Suprapubic skin (tissue), 4 donors: ENCODE data around the gene RPL22. TPM values are rescaled to one million over a fixed set of nuclear protein-coding genes. Genes with fewer than 3 reads are reported as not detected.

ENCODE experiments used
- DNase-seq, 2 donors: peaks; one replicate each; pipeline ENCODE4 v3.0.0-alpha.2; 2019; ENCODE audit warnings: low spot score in 2 of 2
- H3K27ac ChIP-seq: fragments of 200-600 bp; sonication (generic); one replicate; pipeline ENCODE4 v1.5.1; 2019
- H3K27me3 ChIP-seq: fragments of 200-600 bp; sonication (generic); one replicate; pipeline ENCODE4 v1.5.1; 2019
- H3K36me3 ChIP-seq: fragments of 200-600 bp; sonication (generic); one replicate; pipeline ENCODE4 v1.5.1; 2019
- H3K4me1 ChIP-seq: fragments of 200-600 bp; sonication (generic); one replicate; pipeline ENCODE4 v1.5.1; 2019
- H3K4me3 ChIP-seq: fragments of 200-600 bp; sonication (generic); one replicate; pipeline ENCODE4 v1.5.1; 2019; ENCODE audit warnings: mild to moderate bottlenecking
- H3K9me3 ChIP-seq: fragments of 200-600 bp; sonication (generic); one replicate; pipeline ENCODE4 v1.5.1; 2019
- EP300 ChIP-seq: sonication (generic); formaldehyde crosslinking; IDR thresholded peaks from one replicate; pipeline ENCODE4 v1.6.1; 2017; ENCODE audit warnings: antibody characterized with exemption
- POLR2A ChIP-seq, 2 donors: fragments of 450-650 bp; IDR thresholded peaks; one replicate each; pipeline ENCODE4 v1.6.1; 2017; ENCODE audit warnings: antibody characterized with exemption in 2 of 2, mild to moderate bottlenecking in 2 of 2, moderate library complexity in 2 of 2
- POLR2AphosphoS5 ChIP-seq, 3 donors: sonication (generic); formaldehyde crosslinking; IDR thresholded peaks; one replicate each; pipeline ENCODE4 v1.6.1; 2017; ENCODE audit warnings: antibody characterized with exemption in 3 of 3
- WGBS: methylation state at CpG from one replicate; pipeline ENCODE4 v1.1.5; 2018; 5-methylcytosine and 5-hydroxymethylcytosine counted together
- total RNA-seq, 4 donors: library from RNA; depleted of rRNA; stranded (reverse); fragments of >200 nt; gene quantifications; one replicate each; pipeline ENCODE4 v1.1.0, GENCODE V29; 2016
- TF ChIP-seq, protein P1 (sequence below), 2 donors: fragments of 200-600 bp in 1 of 2; fragments of 450-650 bp in 1 of 2; sonication (generic) in 1 of 2; IDR thresholded peaks; one replicate each; pipeline ENCODE4 v1.5.1; 2016 to 2019; ENCODE audit warnings: antibody characterized with exemption in 2 of 2, mild to moderate bottlenecking in 1 of 2, moderate library complexity in 1 of 2

RPL22 gene
- total RNA-seq, 4 donors from 2014 or later, result 152 to 206 (median 171) TPM

DNA sequence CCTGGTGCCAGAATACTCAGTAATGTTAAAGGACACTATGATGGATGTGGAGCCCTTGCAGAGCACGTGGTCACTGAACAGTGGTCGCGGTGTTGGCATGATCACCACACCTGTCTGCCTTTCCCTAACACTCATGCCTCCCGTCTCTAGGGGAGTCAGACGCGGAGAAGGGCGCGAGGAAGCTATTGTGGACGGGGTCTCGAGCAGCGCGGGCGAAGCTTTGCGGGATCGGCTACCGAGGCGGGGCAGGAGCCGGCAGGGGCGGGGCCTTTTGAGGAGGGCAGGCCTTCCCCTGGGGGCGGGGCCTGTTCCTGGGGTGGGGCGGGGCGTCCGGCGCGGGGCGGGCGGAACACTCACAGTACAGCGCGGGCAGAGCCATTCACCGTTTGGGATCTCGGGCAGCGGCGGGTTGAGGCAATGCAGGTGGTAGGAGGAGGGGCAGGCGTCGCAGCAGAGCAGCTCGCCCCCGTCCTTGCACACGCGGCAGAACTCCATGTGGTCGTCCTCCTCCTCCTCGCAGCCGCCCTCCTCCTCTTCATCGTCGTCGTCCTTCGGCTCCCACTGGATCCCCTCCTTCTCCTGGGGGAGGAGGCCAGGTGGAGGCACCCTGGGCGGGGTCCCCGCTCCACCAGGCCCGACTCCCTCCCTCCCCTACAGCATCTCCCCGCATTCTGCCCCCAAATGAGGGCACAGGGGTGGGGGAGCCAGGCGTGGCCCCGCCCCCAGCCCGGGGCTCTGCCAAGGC, 50.7 kb downstream of the RPL22 start:
- Histone ChIP-seq H3K9me3 (no peaks in the 10 kb centered on the region), H3K27me3 (peaks cover 51% of the 10 kb centered on the region), H3K27ac (no peak overlapping the region), H3K36me3 (no peaks in the 10 kb centered on the region), H3K4me1 (peaks cover 9% of the 10 kb centered on the region), H3K4me3 (peak overlapping the region; percentile 5)
- WGBS, result 9% methylated on average over 29 of the region's 53 CpGs
- TF ChIP-seq POLR2A (IDR thresholded peaks at IDR 0.05), result no peak
- no peak for TF ChIP-seq EP300
- no peak for TF ChIP-seq POLR2AphosphoS5 (IDR thresholded peaks at IDR 0.05)
- TF ChIP-seq, protein P1, sequence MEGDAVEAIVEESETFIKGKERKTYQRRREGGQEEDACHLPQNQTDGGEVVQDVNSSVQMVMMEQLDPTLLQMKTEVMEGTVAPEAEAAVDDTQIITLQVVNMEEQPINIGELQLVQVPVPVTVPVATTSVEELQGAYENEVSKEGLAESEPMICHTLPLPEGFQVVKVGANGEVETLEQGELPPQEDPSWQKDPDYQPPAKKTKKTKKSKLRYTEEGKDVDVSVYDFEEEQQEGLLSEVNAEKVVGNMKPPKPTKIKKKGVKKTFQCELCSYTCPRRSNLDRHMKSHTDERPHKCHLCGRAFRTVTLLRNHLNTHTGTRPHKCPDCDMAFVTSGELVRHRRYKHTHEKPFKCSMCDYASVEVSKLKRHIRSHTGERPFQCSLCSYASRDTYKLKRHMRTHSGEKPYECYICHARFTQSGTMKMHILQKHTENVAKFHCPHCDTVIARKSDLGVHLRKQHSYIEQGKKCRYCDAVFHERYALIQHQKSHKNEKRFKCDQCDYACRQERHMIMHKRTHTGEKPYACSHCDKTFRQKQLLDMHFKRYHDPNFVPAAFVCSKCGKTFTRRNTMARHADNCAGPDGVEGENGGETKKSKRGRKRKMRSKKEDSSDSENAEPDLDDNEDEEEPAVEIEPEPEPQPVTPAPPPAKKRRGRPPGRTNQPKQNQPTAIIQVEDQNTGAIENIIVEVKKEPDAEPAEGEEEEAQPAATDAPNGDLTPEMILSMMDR (IDR thresholded peaks at IDR 0.05), result no peak
- no peak for DNase-seq

DNA sequence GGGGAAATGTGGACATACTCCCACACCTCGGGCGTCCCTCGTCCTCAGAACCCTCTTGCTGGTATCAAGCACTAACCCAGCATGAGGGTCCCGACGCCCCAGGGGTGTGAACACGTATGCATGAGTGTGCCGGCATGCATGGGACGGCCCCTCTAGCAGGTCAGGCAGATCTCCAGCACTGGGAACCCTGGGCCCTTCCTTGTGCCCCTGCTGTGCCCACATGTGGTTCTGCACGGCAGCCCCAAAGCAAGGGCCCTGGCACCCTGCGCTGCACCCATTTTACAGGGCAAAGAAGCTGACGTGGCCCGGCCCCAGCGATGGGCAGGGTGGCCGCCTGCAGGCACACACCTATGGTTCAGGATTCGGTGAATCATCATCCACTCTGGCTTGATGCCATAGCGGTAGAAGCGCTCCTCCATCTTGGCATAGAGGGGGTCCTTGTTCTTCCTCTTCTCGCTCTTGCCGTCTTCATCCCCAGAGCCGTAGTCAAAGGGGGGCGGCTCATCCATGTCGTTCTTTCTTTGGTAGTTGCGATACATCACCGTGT, 53.5 kb downstream of the RPL22 start:
- Histone ChIP-seq H3K27ac (no peak overlapping the region), H3K4me3 (no peak overlapping the region), H3K9me3 (no peaks in the 10 kb centered on the region), H3K36me3 (no peaks in the 10 kb centered on the region), H3K27me3 (peaks cover 51% of the 10 kb centered on the region), H3K4me1 (peaks cover 9% of the 10 kb centered on the region)
- DNase-seq, result no peak
- TF ChIP-seq POLR2AphosphoS5 (IDR thresholded peaks at IDR 0.05) (no peak), POLR2A (IDR thresholded peaks at IDR 0.05) (no peak), EP300 (no peak)
- TF ChIP-seq, protein P1 (IDR thresholded peaks at IDR 0.05), result no peak
- 69% methylated on average over 15 of the region's 24 CpGs for WGBS

DNA sequence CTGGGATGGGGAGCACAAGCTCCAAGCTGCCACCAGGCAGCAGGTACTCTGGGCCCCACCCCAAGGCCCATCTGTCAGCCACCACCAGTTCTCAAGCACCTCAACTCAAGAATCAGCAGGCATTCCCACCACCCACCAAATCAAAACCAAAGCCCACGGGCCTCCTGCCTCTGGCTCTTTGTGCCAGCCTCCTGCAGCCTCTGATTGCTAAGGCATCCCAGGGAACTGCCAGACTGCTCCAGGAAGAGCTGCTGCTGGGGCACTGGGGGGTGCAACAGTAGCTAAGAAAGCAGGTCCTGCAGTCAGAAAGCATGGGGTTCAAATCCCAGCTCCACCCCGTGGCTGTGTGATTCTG, 54.0 kb downstream of the RPL22 start:
- H3K36me3 ChIP-seq, result no peaks in the 10 kb centered on the region
- WGBS, result 69% methylated on average over 2 of the region's 2 CpGs
- H3K4me1 ChIP-seq, result peaks cover 9% of the 10 kb centered on the region
- H3K9me3 ChIP-seq, result no peaks in the 10 kb centered on the region
- H3K27me3 ChIP-seq, result peaks cover 47% of the 10 kb centered on the region
- no peak overlapping the region for H3K27ac ChIP-seq
- no peak for DNase-seq
- TF ChIP-seq, protein P1 (IDR thresholded peaks at IDR 0.05), result no peak
- TF ChIP-seq POLR2A (IDR thresholded peaks at IDR 0.05) (no peak), EP300 (no peak), POLR2AphosphoS5 (IDR thresholded peaks at IDR 0.05) (no peak)
- no peak overlapping the region for H3K4me3 ChIP-seq

DNA sequence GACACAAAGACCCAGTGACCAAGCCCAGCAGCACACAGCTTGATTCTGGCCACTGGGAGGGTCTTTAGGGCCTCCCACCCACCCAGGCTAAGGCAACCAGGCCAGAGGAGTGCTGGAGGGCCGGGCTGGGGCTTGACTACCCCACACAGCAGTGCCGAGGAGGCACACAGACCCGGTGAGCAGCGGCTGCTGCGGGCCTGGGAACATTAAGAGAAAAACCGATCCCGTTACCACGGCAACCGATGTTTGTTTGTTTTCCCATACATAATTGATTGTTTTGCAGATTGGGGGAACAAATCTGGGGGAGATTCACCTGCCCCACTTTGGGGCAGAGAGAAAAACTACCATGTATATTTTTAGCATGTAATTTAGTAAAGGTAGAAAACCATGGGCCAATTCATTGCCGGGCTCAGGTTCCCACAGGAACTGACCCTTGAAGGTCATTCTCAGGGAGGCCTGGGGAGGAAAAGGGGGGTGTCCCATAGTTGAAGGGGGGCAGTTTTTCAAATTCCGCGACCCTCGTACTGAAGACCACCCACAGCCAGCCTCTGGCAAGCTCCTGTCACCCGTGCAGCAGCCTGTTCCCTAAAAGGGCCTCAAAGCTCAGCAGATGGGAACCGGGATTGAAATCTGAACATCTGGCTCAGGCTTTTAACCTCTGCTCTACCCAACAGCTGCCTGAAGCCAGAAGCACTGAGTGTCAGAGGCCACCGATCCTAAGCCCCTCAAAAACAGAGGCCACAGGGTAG, 54.6 kb downstream of the RPL22 start:
- Histone ChIP-seq H3K9me3 (no peaks in the 10 kb centered on the region), H3K36me3 (no peaks in the 10 kb centered on the region), H3K4me1 (peaks cover 9% of the 10 kb centered on the region), H3K27me3 (peaks cover 46% of the 10 kb centered on the region), H3K27ac (no peak overlapping the region), H3K4me3 (no peak overlapping the region)
- 66% methylated on average over 15 of the region's 16 CpGs for WGBS
- TF ChIP-seq, protein P1 (IDR thresholded peaks at IDR 0.05), result no peak
- TF ChIP-seq EP300 (no peak), POLR2AphosphoS5 (IDR thresholded peaks at IDR 0.05) (no peak), POLR2A (IDR thresholded peaks at IDR 0.05) (no peak)
- no peak for DNase-seq

DNA sequence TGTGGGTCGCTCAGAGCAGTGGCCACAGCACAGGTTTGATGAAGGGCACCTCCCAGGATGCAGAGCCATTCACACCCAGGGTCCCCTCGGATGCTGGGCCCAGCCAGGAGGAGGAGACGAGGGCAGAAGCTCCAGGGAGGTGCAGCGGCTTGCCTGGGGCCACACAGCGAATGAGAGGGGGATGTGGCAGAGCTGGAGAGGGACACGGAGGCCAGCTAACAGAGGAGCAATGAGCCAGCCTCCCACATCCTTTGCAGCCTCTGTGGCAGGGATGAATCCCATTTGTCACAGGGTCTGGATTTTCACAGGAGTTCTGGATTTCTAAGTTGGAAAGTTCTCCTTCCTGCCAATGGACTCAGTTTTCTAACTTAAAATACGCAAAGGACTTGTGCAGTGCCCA, 55.2 kb downstream of the RPL22 start:
- H3K4me3 ChIP-seq, result no peak overlapping the region
- H3K27me3 ChIP-seq, result peaks cover 41% of the 10 kb centered on the region
- no peaks in the 10 kb centered on the region for H3K9me3 ChIP-seq
- no peak for DNase-seq
- WGBS, result 82% methylated on average over 7 of the region's 7 CpGs
- no peaks in the 10 kb centered on the region for H3K36me3 ChIP-seq
- no peak overlapping the region for H3K27ac ChIP-seq
- peaks cover 9% of the 10 kb centered on the region for H3K4me1 ChIP-seq
- TF ChIP-seq EP300 (no peak), POLR2AphosphoS5 (IDR thresholded peaks at IDR 0.05) (no peak), POLR2A (IDR thresholded peaks at IDR 0.05) (no peak)
- TF ChIP-seq, protein P1 (IDR thresholded peaks at IDR 0.05), result no peak
